Measurements from ENCODE around the gene RCVRN.

DNA sequence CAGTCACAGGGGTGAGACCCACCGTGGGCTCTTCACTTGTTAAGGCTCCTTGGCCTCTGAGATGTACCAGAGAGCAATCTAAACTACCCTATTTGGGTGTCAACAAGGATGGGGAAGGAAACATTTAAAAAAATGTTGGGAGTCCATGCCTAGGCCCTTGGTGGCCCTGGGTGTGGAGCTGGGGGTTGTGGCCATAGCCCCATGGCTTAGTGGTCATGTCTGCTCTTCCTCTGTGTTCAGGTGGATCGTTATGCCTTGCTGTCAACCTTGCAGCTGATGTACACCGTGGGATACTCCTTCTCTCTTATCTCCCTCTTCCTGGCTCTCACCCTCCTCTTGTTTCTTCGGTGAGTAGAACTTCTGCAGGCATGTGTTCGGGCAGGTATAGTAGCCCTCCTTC lies 50.8 kb downstream of the RCVRN start:
- TF ChIP-seq, protein P1, sequence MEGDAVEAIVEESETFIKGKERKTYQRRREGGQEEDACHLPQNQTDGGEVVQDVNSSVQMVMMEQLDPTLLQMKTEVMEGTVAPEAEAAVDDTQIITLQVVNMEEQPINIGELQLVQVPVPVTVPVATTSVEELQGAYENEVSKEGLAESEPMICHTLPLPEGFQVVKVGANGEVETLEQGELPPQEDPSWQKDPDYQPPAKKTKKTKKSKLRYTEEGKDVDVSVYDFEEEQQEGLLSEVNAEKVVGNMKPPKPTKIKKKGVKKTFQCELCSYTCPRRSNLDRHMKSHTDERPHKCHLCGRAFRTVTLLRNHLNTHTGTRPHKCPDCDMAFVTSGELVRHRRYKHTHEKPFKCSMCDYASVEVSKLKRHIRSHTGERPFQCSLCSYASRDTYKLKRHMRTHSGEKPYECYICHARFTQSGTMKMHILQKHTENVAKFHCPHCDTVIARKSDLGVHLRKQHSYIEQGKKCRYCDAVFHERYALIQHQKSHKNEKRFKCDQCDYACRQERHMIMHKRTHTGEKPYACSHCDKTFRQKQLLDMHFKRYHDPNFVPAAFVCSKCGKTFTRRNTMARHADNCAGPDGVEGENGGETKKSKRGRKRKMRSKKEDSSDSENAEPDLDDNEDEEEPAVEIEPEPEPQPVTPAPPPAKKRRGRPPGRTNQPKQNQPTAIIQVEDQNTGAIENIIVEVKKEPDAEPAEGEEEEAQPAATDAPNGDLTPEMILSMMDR (conservative IDR thresholded peaks at IDR 0.05), result no peak
- no peak for TF ChIP-seq EZH2 (IDR thresholded peaks at IDR 0.05; ENCODE audit: low read depth)
